A673 (cell line): ENCODE data around the gene TUBB. TPM values are rescaled to one million over a fixed set of nuclear protein-coding genes. Genes with fewer than 3 reads are reported as not detected.
A peak's percentile ranks its signal among the peaks of the same experiment; 100 is the strongest.

Experiments used
- BruUV-seq: library from RNA; stranded (reverse); fragments of 400-500 nt; replicated peaks from 2 replicates; lab custom pipeline; 2021; lab: Mats Ljungman, UMichigan
- CTCF ChIA-PET: fragments of 300-600 bp; sonication (Branson Sonifier 250); formaldehyde crosslinking; loops from one replicate; lab custom pipeline; 2022; ENCODE audit warnings: antibody characterized with exemption; lab: Charles Lee
- POLR2A ChIA-PET: fragments of 300-600 bp; sonication (Branson Sonifier 250); formaldehyde crosslinking; loops from one replicate; lab custom pipeline; 2022; ENCODE audit warnings: antibody characterized with exemption; ENCODE audit not compliant: low non-redundant PET; lab: Charles Lee
- DNase-seq: peaks from one replicate; pipeline ENCODE4 v3.0.0-alpha.2; 2015; ENCODE audit warnings: low spot score
- H3K27ac ChIP-seq: fragments of 200-600 bp; sonication (generic); 2 replicates; pipeline ENCODE4 v1.5.1; 2016; ENCODE audit warnings: mixed run types, low read depth, mild to moderate bottlenecking, mixed read lengths, antibody characterized with exemption, low read length; ENCODE audit not compliant: poor library complexity, severe bottlenecking
- H3K27me3 ChIP-seq: fragments of 200-600 bp; sonication (generic); replicated peaks from 2 replicates; pipeline ENCODE4 v1.6.1; 2017; ENCODE audit warnings: mixed run types, low read depth, mild to moderate bottlenecking, mixed read lengths, antibody characterized with exemption, low read length; ENCODE audit not compliant: insufficient read depth, poor library complexity
- H3K36me3 ChIP-seq: fragments of 200-600 bp; sonication (generic); 2 replicates; pipeline ENCODE4 v1.6.1; 2016; ENCODE audit warnings: mixed run types, mild to moderate bottlenecking, mixed read lengths, antibody characterized with exemption, low read length; ENCODE audit not compliant: insufficient read depth, poor library complexity, severe bottlenecking
- H3K4me1 ChIP-seq: fragments of 200-600 bp; sonication (generic); 2 replicates; pipeline ENCODE4 v1.6.1; 2017; ENCODE audit warnings: mixed run types, mild to moderate bottlenecking, mixed read lengths, antibody characterized with exemption, low read length; ENCODE audit not compliant: insufficient read depth, poor library complexity, severe bottlenecking
- H3K4me3 ChIP-seq: fragments of 200-600 bp; sonication (generic); 2 replicates; pipeline ENCODE4 v1.5.1; 2016; ENCODE audit warnings: low read depth, mixed run types, mild to moderate bottlenecking, mixed read lengths, low read length; ENCODE audit not compliant: poor library complexity, severe bottlenecking
- H3K9me3 ChIP-seq: fragments of 200-600 bp; sonication (generic); 2 replicates; pipeline ENCODE4 v1.6.1; 2016; ENCODE audit warnings: mixed run types, low read depth, mild to moderate bottlenecking, mixed read lengths, antibody characterized with exemption, low read length; ENCODE audit not compliant: poor library complexity, severe bottlenecking
- EZH2 ChIP-seq: fragments of 200-600 bp; sonication (generic); IDR thresholded peaks from 2 replicates; pipeline ENCODE4 v1.6.1; 2017; ENCODE audit warnings: borderline replicate concordance, low read depth, mild to moderate bottlenecking, mixed read lengths, antibody characterized with exemption, low read length; ENCODE audit not compliant: poor library complexity, severe bottlenecking
- intact Hi-C: fragments of 100-400 bp; cut with micrococcal nuclease; formaldehyde crosslinking; loops from one replicate; pipeline ENCODE4 v1.10.0; 2022; ENCODE audit not compliant: unreplicated experiment
- total RNA-seq: library from RNA; stranded (reverse); gene quantifications from 2 replicates; pipeline ENCODE4 v1.2.3, GENCODE V29; 2021
- TF ChIP-seq, protein P1 (sequence below): fragments of 300-800, 200-600 bp; sonication (generic); conservative IDR thresholded peaks from 2 replicates; pipeline ENCODE4 v1.5.1; 2017; ENCODE audit warnings: low read depth, mild to moderate bottlenecking, antibody characterized with exemption, low read length, moderate library complexity, mixed read lengths

The TUBB gene
- total RNA-seq, 1 experiment from 2014 or later = 1,936 TPM

DNA sequence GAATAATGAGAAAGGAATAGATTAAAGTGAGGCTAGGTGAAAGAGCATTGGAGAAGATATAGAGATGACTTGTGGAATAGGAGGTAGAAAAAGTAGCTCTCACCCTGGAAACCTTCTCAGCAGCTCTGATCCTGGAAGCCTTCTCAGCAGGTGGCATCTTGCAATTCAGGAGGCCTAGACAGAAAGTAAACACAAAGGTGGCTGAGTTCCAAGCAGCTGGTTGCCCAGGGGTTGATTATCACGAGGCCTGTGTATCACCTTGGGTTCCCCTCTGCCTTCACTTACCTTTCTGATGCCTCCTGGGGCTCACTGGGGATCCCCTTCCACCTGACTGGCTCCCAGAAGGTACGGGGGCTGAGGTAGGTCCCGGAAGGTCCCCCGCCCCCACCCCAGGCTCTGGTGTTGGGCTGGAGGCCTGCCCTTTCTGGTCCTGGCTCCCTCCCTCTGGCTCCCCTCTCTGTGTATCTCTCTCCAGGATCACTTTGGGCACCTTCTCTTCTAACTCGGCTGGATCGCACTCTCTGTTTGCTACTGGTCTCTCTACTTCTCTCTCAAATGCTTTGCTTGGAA lies 12.8 kb upstream of the TUBB start:
- POLR2A ChIA-PET = no interaction called here
- Histone ChIP-seq H3K27me3 (no peaks in the 10 kb centered on the region), H3K9me3 (no peaks in the 10 kb centered on the region), H3K4me3 (no peak overlapping the region), H3K4me1 (peaks cover 5% of the 10 kb centered on the region), H3K36me3 (peaks cover 58% of the 10 kb centered on the region), H3K27ac (peak overlapping the region; percentile 50)
- TF ChIP-seq, protein P1, sequence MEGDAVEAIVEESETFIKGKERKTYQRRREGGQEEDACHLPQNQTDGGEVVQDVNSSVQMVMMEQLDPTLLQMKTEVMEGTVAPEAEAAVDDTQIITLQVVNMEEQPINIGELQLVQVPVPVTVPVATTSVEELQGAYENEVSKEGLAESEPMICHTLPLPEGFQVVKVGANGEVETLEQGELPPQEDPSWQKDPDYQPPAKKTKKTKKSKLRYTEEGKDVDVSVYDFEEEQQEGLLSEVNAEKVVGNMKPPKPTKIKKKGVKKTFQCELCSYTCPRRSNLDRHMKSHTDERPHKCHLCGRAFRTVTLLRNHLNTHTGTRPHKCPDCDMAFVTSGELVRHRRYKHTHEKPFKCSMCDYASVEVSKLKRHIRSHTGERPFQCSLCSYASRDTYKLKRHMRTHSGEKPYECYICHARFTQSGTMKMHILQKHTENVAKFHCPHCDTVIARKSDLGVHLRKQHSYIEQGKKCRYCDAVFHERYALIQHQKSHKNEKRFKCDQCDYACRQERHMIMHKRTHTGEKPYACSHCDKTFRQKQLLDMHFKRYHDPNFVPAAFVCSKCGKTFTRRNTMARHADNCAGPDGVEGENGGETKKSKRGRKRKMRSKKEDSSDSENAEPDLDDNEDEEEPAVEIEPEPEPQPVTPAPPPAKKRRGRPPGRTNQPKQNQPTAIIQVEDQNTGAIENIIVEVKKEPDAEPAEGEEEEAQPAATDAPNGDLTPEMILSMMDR = no peak
- TF ChIP-seq EZH2 = no peak
- intact Hi-C loops = no loop called here
- no peak for DNase-seq
- BruUV-seq = no TSS peak
- CTCF ChIA-PET = no interaction called here

DNA sequence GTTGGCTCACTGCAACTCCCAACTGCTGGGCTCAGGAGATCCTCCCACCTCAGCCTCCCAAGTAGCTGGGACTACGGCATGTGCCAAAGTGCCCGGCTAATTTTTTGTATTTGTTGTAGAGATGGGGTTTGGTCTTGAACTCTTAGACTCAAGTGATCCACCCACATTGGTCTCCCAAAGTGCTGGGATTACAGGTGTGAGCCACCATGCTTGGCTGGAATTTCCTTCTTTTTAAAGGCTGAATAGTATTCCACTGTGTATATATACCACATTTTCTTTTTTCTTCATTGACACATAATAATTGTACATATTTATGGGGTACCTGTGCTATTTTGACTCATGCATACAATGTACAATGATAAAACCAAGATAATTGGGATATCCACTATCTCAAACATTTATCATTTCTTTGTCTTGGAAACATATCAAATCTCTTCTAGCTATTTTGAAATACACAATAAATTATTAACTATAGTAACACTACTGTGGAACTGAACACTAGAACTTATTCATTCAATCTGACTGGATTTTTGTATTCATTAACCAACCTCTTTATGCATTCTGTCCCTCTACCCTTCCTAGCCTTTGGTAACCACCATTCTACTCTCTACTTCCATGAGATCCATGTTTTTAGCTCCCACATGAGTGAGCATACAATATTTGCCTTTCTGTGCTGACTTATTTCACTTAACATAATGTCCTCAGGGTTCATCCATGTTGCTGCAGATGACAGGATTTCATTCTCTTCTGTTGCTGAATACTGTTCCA lies 10.9 kb upstream of the TUBB start:
- Histone ChIP-seq H3K4me3 (no peak overlapping the region), H3K4me1 (peaks cover 5% of the 10 kb centered on the region), H3K27ac (no peak overlapping the region), H3K9me3 (no peaks in the 10 kb centered on the region), H3K36me3 (peaks cover 71% of the 10 kb centered on the region), H3K27me3 (no peaks in the 10 kb centered on the region)
- no peak for DNase-seq
- intact Hi-C loops = no loop called here
- ChIA-PET CTCF (no interaction called here), POLR2A (no interaction called here)
- BruUV-seq = no TSS peak
- TF ChIP-seq EZH2 = no peak
- TF ChIP-seq, protein P1 = no peak

DNA sequence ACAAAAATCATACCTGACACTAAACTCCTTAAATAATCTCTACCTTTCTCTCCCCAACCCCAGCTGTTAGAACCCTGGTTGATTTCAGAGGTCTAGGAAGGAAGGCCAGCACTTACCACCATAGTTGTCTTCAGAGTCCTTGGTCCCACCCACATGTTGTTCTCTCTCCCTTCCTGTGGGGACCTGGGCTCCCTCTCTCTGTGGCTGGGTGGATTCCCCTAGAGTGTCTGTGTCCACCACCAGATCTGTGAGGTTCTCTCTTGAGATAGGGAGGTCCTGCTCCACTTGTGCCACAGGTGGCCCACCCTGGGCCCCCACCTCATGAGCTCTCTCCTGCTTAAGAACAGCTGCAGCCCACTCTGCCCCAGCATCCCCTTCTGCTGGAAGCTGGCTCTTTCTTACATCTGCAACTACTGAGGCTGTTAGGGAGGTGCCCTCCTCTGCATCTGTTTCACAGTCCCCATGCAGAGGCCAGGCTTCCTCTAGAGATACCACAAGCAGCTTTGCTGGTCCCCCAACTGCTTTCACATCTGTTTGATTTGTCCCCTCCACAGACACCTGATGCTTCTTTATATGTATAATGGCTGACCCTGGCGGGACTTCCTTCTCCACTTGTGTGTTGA lies 8.3 kb upstream of the TUBB start:
- no peak overlapping the region for H3K4me3 ChIP-seq
- no peak for TF ChIP-seq EZH2
- TF ChIP-seq, protein P1 = no peak
- H3K4me1 ChIP-seq = peaks cover 11% of the 10 kb centered on the region
- peaks cover 70% of the 10 kb centered on the region for H3K36me3 ChIP-seq
- no peaks in the 10 kb centered on the region for H3K9me3 ChIP-seq
- BruUV-seq = no TSS peak
- intact Hi-C loops = no loop called here
- no peak for DNase-seq
- no peak overlapping the region for H3K27ac ChIP-seq
- ChIA-PET POLR2A (no interaction called here), CTCF (no interaction called here)
- no peaks in the 10 kb centered on the region for H3K27me3 ChIP-seq
